Occipital lobe (tissue), 2 donors: ENCODE data around the gene PROP1. TPM values are rescaled to one million over a fixed set of nuclear protein-coding genes. Genes with fewer than 3 reads are reported as not detected.
"Not testable (repeated sequence)": the region's sequence is repeated elsewhere in the genome, so short reads cannot be mapped to it uniquely, and the experiment has no call there.

ENCODE experiments used
- DNase-seq: peaks from one replicate; lab custom pipeline; 2025; lab: John Stamatoyannopoulos, UW
- total RNA-seq: library from RNA; depleted of rRNA; stranded (reverse); fragments of >200 nt; gene quantifications from one replicate; pipeline ENCODE4 v1.2.3, GENCODE V29; 2014

PROP1 gene
- not detected for total RNA-seq

DNA sequence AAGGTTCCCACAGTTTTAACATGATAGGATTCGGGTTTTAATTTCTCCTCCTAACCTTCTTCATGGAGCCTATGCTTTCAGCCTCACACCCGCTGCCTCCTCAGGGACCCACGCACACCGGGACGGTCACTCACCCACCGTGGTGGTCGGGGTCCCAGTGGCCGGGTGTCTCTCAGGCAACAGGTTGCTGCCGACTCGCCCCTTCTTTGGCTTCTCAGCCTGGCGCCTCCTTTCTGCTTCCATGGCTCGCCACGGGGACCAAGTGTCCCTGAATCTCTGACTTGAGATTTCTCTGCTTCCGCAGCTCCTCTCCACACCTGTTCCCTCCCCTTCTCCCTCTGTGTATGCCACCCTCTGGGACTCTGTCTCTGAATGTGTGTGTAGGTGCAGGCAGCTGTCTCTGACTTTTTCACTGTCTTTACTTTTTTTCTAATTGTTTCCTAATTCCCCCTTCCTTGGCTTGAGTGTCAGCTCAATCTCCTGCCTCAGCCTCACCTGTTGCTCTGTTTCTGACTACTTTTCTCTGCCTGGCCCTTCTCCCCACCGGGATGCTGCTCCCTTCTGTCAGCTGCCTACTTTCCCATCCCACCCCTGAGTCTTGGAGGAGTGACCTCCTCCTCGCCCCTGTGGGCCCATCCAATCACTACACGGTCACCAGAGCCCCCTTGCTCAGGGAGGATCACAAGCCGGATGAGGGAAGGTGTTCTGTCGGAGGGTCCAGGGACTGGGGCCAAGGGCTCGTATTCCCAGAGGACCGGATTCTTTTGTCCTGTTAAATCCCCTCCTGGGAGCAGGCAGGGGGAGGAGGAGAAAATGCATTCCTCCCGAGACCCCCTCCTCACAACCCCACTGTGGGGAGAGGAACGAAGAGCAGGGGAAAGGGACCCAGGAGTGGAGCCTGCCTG is at the start of gene PROP1:
Gene PROP1 (minus strand): TSS at position 552 of the 905 bp plus-strand sequence. CDS start 309 bp downstream, at position 243.
- no peak for DNase-seq

DNA sequence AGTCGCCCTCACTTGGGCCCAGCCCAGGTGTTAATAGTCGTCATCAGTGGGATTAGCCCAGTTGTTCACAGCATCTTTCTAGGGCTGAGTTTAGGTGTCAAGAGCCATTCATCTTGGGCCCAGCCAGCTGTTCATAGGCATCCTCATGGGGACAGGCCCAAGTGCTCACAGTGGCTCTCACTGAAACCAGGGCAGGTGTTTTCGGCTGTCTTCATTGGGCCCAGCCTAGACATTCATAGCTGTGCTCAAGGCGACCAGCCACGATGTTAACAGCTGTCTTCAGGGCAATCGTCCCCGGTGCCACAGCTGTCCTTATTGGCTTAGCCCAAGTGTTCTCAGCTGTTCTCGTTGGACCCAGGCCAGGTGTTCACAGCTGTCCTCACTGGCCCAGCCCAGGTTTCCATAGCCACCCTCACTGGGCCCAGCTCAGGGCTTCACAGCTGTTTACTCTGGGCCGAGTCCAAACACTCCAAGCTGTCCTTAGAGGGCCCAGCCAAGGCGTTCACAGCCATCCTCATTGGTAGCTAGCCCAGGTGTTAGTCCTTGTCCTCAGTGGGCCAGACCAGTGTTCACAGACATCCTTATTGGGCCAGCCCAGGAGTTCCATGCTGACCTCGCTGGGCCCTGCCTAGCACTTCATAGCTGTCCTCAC is 23.5 kb upstream of the PROP1 start:
- DNase-seq = not testable (repeated sequence)

DNA sequence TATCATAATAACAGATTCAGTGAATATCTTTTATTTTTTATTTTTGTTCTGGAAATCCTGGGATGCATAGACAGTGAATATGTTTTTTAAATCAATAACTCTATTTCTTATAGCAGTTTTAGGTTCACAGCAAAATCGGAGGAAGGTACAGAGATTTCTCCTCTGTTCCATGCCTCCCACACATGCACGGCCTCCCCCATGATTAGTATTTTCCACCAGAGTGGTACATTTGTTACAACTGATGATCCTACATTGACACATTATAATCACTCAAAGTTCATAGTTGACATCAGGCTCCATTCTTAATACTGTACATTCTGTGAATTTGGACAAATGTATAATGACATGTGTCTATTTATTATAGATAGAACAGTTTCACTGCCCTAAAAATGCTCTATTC is 16.7 kb upstream of the PROP1 start:
- DNase-seq = not testable (repeated sequence)

DNA sequence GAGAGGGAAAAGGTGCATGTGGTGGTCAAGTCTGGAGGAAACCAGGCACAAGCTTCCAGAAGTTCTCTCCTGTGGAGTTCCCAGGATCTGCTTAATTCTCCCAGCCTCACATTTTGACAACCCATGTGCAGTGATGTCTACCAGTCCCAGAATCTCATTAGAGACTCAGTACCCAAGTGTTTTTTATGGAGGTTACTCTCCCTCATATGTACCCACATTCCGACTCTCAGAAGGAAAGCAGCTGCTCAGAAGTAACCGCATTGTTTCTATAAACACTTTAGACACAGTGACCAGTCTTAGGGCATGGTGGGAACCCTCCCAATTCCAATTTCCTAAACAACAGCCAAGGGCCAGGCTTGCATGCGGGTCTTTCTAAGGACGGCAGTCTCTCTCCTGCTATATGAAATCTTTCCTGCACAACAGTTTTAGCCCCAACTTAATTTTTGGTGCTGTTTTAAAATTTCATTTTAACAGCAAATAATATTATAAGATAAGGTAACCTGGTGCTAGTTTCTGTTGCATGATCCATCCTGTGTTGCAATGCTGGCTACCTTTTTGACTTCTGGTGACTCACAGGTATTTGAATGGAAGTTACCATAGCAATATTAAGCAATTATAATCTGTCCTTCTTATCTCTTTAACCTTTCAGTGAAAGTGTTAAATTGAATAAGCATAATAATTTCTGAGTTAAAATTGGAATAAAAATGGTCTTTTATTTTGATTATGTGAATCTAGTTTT is 15.9 kb upstream of the PROP1 start:
- DNase-seq = not testable (repeated sequence)

DNA sequence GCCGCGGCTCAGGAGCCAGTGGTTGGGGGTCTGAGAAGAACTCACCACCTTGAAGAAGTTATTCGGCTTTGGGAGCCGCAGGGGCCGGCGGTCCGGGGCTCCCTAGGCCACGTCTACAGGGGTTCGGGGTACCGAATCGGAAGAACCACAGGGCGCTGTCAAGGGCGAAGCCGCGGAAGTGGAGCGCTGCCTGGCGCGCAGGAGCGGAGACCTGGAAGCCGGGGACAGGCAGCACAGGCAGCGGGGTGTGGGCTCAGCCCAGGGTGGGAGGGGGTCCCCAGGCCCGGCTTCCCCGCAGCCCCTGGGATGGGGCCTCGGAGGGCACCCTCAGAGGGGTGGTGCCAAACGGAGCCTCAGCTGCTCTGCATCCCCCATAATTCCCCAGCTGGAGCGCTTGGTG is 11.2 kb upstream of the PROP1 start:
- not testable (repeated sequence) for DNase-seq

DNA sequence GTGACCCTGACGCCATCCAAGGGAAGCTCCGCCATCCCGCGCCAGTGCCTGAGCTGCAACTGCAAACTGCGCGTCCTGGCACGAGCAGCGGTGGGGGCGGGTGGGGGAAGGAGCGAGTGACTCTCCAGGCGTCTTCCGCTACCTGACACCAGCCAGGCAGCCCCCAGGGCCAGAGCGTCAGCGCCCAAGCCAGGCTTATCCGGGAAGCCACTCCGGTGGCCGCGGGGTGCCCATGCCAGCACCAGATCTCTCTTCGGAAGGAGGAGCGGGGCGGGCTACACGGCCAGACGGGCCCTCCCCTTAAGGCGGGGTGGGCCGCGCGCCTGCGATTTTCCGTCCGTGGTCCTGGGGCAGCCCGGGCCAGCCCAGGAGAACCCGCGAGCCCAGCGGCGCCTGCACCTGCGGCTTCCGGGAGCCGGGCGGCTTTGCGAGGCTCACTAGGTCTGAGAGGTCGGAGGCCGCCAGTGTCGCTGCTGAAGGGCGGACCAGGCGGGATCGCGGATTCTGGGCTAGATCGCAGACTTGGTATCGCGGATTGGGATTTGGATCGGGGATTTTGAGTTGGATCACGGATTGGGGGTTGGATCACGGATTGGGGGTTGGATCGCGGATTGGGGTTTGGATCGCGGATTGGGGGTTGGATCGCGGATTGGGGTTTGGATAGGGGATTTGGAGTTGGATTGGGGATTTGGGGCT is 10.6 kb upstream of the PROP1 start:
- DNase-seq = not testable (repeated sequence)

DNA sequence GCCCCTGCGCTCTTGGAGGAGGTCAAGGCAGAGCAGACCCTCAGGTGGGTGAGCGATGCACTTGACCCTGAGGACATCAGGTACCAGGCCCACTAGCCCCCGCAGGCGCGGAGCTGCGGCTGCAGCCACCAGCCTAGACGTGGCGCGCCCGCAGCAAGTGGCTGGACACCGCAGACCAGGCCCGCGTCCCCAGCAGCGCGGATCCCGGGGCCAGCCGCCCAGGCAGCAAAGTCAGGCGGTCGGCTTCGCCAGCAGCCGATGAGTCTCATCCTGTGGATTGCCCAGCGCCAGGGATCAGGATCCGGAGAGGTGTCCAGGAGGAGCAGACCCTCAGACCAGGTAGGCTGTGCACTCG is 10.1 kb upstream of the PROP1 start:
- not testable (repeated sequence) for DNase-seq

DNA sequence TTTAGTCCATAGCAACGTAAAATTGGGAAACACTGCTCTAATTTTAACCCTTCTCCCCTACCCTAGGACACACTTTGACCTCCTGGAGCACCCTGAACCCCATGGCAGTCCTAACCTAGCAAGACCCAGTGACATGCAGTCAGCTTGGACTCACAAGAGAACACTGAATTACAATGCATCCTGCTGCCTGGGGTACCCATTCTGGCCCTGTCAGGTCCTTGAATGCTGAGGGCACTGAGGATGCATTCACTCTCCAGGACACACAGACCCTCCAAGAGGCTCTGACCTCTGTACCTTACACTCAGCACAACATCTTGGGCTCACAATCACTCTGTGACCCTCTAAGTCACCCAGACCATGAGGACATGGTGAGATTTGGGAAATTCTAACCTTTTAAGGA is 1.8 kb upstream of the PROP1 start:
- no peak for DNase-seq

DNA sequence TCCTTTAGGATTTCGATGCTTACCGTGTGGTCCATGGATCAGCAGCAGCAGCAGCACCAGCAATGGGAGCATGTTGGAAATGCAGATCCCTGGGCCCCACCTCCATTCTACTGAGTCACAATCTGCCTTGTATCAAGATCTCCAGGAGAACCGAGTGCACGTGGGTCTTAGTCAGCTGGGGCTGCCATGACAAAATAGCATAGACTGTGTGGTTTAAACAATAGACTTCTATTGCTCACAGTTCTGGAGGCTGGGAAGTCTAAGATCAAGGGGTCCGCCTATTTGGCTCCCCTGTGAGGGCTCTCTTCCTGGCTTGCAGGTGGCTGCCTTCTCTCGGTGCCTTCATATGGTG is 1.3 kb upstream of the PROP1 start:
- DNase-seq = no peak

DNA sequence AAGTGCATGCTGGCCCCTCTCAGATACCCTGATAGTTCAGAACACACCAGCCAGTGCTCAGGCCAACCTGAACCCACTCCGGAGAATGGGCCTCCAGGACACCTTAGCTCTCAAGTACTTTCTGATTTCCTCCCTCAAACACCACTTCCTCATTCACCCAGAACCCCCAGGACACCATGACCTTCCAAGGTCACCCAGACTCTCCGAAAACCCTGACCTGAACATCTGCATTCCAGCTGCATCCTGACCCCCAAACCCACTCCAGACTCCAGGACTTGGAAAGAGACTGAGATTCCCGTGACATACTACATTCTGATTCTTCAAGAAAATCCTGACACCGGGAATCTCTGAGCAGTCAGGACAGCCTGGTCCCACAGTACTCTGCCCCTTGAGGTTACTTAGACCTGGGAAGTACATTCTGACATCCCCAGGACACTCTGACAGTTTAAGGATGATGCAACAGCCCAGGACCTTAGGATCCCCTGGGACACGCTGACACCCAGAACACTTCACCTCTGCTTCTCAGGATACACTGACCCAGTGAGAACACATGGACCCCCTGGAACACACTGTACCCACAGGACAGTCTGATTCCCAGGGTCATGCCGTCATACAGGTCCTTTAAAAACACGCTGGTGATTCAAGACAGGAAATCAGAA is 747 bp upstream of the PROP1 start:
- no peak for DNase-seq

DNA sequence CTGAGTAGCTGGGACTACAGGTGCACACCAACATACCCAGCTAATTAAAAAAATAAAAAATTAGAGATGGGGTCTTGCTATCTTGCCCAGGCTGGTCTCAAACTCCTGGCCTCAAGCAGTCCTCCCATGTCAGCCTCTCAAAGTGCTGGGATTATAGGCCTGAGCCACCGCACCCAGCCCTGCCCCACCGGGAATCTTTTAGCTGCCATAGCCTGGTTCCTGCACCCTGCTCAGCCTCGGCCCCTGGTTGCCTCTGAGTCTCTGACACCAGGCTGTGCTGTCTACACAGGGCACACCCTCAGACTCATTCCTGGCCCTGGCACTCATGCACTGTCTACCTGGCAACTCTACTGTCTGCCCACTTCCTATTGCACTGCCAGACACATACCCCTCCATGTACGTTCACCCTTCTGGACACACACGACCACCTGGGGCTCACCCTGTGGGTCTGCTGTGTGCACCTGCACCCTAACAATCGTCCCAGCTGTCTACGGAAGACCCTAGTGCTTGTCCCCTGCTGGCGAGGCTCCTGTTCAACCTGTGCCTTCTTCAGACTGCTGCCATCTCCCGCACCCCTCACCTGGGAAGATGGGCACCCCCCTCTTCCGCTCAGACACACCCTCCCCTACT is 1.4 kb downstream of the PROP1 start:
- no peak for DNase-seq

DNA sequence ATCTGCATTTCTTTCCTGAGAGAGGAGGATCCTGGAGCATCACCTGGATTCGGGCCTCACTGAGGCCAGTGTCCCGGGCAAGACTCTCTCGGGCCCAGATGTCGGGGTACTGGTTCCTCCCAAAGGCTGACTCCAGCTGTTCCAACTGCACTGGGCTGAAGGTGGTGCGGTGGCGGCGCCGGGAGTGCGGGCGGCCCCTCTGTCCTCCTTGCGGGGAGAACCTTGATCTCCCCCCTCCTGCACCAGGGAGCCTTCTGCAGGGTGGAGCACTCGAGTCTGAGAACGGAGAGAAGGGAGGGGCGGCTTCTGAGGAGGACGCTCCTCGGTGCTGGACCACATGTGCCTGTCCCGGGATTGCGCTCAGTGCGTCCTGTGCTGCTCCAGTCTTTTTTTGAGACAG is 2.0 kb downstream of the PROP1 start:
- no peak for DNase-seq

DNA sequence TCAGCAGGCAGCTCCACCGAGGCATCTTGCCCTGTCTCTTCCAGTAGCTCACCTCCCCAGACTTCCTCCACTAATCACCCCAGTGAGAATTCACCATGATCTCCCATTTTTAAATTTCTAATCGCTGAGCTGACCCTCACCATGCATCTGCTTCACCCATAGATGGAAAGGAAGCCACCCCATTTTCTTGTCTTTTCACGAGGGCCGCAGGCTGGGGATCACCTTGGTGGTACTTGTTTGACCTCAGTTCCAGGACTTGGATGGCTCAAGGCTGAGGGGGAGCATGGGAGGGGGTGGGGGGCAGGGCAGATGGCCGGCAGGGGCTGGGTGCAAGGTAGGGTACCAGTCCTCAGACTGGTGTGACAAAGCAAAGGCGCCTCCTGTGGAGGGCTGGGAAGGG is 3.6 kb downstream of the PROP1 start:
- DNase-seq = no peak

DNA sequence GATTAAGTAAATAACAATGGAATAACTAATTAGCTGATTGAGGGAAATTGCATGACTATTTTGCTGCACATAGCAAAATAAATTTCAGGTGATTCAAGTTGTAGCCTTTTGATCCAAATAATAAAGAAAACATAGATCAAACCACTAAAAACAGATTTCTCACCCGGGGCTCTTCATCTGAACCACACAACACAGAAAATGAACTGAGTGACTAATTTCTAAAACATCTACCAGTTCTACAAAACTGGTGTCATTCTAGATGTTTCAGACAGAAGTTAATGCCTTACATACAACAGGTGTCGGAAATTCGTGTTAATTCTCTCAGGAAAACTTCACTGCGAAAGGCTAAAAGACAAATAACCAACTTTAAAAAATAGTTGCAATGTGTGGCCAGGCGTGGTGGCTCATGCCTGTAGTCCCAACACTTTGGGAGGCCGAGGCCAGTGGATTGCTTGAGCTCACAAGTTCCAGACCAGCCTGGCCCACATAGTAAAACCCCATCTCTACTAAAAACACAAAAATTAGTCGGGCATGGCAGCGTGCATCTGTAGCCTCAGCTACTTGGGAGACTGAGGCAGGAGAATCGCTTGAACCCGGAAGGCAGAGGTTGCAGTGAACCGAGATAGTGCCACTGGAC is 6.9 kb downstream of the PROP1 start:
- no peak for DNase-seq

DNA sequence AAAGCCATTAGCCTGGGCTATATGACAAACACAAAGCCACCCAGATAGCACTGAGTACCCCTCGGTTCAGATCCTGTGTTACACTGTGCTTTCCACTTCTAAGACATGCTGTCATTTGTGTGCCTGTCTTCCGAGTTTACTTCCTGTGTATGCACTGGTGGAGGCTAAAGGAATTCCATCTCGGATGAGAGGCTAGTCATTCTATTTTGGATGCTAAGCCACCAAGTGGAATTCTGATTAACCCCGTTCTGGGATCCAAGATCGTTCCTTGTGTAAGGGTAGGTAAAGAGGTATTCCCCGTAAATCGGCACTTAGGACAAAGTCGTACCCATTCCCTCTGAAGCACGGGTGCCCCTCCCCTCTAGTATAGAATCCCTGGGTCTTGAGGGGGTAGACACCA is 8.7 kb downstream of the PROP1 start:
- DNase-seq = no peak

DNA sequence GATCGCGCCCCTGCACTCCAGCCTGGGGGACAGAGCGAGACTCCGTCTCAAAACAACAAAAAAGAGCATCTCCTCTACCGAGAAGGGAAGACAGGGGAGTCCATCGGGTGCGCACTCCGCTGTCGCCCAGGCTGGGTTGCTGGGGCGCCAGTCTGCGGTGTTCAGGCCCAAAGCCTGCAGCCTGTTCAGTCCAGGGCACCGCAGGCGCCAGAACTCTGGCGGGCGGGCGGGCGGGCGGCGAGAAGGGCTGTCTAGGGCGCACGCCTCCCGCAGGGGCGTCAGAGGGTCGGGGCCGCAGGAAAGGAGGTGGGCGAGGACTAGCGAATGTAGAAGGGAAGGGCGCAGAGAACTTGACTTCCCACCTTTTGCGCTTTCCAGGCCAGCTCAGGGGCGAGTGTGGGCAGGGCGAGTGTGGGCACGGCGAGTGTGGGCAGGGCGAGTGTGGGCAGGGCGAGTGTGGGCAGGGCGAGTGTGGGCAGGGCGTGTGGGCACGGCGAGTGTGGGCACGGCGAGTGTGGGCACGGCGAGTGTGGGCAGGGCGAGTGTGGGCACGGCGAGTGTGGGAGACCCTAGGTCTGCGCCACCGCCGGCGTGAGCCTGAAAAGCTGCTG is 10.5 kb downstream of the PROP1 start:
- no peak for DNase-seq

DNA sequence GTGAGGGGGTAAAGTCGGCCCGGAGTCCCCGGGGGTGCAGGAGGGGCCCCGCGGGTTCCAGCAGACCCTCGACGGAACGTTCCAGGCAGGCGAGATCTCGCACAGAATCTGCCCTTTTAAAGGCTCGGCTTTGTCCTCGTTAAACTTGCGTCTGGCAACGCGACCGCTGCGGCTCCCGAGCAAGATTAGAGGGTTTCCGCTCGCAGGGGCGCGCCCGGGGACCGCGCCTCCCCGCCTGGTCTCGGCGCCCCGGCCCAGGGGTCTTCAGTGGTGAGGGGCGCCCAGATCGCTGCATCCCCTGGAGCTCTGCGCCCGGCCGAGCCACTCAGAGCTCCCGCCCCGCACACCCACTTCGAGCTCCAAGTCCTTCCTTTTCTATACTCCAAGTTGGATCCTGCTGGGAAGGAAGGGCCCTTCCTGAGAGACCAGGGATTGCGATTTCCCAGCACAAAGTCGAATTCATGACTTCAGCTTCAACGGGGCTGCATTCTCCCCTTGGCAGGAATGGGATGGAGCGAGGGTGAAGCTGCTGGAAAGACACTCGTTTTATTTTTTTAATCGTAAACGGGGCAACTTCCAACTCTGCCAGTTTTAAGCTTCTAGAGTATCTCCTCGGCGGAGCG is 11.3 kb downstream of the PROP1 start:
- DNase-seq = no peak

DNA sequence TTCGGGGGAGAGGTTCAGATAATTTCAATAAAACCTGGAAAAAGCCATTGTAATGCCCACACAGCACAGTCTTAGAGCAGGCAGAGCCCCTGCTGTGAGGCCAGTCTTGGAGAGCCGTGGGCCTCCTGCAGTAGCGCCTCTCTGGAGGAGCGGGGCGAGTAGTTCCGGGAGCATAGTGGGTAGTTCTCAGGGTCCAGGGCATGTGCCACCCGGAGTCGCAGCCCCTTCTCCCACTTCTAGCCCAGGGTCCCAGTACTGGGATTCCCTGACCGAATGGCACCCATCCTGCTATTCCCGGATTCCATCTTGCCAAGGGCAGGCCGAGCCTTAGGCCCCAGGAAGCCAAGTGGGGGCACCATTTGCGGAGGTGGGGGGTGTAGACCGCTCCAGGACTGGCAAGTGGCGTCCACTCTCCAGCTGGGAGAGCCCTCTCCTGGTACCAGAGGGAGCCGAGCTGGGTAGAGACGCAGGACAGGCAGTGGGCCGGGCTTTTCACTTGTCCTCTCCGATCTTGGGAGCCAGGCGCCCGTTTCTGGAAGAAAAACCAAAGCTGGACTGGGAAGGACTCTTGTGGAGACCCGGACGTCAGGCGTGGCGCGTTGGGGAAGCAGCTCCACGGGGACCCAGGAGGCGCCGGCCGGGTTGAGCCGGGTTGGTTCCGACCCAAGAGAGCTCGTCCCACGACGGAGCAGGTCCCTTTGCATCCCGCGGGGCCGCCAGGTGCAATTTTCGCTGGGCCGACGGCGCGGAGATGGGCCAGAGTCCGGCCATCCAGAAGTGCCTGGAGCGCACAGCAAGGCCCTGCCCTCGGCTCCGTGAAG is 12.1 kb downstream of the PROP1 start:
- no peak for DNase-seq
